LNCAP (cell line): ENCODE results near the gene CDKAL1.

Source experiments
- CTCF ChIP-seq: fragments of 450-650 bp; IDR thresholded peaks from 2 replicates; pipeline ENCODE4 v1.5.1; 2017; ENCODE audit warnings: mild to moderate bottlenecking

Gene CDKAL1

DNA sequence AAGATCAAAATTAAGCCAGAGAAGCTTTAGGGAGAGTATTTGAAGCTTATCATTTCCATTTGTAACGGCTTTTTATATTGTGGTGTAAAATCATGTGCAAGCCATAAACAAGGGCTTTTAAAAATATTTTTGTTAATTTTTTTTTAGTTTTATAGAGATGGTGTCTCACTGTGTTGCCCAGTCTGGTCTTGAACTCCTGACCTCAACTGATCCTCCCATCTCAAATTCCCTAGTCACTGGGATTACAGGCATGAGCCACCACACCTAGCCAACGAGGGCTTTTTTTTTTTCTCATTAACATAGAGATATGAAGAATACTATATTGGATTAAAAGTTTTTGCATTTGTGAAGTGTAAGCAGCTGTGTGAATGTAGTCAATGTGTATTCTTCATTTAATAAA is 29.1 kb downstream of the CDKAL1 start:
- TF ChIP-seq CTCF = no peak

DNA sequence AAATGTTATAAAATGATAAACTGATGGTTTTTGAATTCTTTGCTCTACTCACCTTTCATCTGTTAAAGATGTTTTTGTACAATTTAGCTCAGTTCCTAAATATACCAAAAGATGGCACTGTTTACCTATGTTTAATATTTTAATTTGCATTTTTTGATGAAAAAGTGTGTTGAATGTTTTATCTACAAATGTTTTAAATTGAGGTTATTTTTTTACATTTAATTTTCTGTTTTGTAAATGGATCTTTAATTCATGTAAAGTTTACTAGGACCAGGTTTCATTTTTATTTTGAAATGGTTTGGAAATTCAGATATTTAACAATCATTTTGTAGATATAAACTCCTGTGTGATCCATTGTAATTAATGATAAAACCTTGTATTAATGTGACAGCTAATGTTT is 30.0 kb downstream of the CDKAL1 start:
- peak; percentile 48 for TF ChIP-seq CTCF

DNA sequence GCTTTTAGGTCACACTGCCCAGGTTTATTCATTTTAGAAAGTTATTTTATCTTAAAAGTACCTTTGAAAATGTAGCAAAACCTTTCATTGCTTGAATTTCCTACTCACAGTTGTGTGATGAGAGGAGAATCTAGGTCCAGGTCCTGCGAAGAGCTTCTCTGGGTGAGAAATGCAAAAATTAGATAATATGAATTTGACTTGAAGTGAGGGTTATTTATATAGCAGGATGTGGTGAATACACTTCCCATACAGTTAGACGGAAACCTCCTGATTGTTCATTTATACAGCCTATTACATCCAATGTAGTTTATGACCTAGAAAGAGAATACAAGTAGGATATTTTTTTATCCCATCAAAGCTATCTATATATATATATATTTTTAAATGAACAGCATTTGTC is 30.5 kb downstream of the CDKAL1 start:
- no peak for TF ChIP-seq CTCF

DNA sequence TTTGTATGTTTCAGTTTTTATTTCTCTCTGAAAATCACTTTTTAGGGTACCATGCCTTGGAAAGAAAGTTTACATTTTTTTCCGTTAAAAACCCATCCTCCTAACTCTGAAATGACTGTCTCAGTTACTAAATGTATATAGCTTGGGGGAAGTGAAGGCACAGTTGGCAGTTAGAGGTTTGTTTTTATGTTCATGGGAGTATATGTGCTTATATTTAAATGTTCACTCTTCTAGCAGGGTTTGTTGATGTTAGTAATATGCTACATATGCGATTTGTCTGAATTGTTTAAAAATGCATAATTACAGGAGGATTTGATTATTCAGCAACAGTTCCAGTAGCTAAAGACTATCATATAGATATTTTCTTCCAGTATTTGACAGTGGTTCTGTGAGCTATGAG is 31.1 kb downstream of the CDKAL1 start:
- TF ChIP-seq CTCF = no peak

GRCh38 chr6:20566109-20566508 is 31.9 kb downstream of the CDKAL1 start:
- TF ChIP-seq CTCF = no peak

- no peak for TF ChIP-seq CTCF
These were observed 34.8 kb downstream of the CDKAL1 start for GRCh38 chr6:20569000-20569610.

GRCh38 chr6:20571261-20571660 is 37.0 kb downstream of the CDKAL1 start:
- no peak for TF ChIP-seq CTCF

GRCh38 chr6:20572288-20572687 is 38.0 kb downstream of the CDKAL1 start:
- no peak for TF ChIP-seq CTCF
